HPDE6-E6E7 (cell line): ENCODE results near the gene PKP4.
"Not testable (repeated sequence)": the region's sequence is repeated elsewhere in the genome, so short reads cannot be mapped to it uniquely, and the experiment has no call there.

Experiments used
- DNase-seq: peaks from one replicate; pipeline ENCODE4 v3.0.0; 2011; ENCODE audit warnings: missing footprints; ENCODE audit errors: extremely low spot score

PKP4 gene, protein sequence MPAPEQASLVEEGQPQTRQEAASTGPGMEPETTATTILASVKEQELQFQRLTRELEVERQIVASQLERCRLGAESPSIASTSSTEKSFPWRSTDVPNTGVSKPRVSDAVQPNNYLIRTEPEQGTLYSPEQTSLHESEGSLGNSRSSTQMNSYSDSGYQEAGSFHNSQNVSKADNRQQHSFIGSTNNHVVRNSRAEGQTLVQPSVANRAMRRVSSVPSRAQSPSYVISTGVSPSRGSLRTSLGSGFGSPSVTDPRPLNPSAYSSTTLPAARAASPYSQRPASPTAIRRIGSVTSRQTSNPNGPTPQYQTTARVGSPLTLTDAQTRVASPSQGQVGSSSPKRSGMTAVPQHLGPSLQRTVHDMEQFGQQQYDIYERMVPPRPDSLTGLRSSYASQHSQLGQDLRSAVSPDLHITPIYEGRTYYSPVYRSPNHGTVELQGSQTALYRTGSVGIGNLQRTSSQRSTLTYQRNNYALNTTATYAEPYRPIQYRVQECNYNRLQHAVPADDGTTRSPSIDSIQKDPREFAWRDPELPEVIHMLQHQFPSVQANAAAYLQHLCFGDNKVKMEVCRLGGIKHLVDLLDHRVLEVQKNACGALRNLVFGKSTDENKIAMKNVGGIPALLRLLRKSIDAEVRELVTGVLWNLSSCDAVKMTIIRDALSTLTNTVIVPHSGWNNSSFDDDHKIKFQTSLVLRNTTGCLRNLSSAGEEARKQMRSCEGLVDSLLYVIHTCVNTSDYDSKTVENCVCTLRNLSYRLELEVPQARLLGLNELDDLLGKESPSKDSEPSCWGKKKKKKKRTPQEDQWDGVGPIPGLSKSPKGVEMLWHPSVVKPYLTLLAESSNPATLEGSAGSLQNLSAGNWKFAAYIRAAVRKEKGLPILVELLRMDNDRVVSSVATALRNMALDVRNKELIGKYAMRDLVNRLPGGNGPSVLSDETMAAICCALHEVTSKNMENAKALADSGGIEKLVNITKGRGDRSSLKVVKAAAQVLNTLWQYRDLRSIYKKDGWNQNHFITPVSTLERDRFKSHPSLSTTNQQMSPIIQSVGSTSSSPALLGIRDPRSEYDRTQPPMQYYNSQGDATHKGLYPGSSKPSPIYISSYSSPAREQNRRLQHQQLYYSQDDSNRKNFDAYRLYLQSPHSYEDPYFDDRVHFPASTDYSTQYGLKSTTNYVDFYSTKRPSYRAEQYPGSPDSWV

DNA sequence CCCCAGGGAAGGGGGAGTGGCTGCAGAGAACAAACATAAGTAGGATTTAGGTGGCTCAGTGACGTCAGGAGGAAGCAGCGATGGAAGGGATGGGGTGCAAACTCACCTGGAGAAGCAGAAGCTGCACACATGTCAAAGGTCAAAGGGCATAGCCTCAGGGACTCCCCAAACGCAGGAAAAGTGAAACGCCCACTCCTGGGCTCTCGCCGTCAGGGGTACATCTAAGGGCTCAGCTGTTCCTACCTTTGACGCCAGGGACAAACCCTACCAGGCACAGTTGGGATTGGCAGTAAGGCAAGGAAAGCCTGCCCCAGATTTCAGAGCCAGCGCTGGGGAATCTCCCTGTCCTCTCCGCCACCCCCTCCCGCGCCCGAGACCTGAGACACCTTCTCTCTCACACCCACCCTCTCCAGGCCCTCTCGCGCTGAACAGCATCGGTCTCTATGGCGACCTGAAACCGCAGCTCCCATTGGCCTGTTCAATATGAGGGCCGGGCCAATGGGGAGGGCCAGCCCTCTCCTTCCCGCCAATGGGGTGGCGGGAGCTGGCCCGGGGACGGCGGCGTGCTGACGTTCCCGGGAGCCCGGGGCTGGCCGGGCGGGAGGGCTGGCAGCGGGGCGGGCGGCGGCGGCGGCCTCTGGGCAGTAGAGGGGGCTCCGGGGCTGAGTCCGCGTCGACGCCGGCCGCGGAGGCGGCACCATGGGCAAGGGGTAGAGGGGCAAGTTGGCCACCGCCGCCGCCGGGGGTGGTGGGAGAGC lies at the start of gene PKP4, which contains the start of gene CCDC148:
PKP4 (plus strand) TSS at position 644 of the 758 bp plus-strand sequence. CDS start 76,233 bp downstream, outside the sequence.
CCDC148 (minus strand) TSS at position 445 of the 758 bp plus-strand sequence; CDS start at position 131, 314 bp downstream.
- peak; percentile 90 for DNase-seq

DNA sequence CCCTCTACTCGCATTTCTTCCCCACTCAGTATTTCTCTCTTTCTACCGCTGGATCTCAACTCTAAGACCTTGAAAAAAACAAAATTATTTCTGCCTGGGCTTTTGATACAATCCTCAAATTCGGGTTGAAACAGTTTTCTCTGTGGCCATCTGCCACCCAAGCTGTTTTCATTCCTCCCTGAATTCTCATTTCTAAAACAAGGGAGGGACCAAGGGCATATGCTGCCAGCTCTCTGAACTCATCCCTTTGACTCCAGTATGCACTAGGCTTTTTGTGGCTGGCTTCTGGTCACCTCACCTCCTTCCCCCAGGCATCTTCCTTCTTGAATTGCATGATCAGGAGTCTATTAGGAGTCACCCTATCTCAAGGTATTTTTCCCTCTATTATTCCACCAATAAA lies 49.7 kb upstream of the PKP4 start:
- DNase-seq, result no peak

DNA sequence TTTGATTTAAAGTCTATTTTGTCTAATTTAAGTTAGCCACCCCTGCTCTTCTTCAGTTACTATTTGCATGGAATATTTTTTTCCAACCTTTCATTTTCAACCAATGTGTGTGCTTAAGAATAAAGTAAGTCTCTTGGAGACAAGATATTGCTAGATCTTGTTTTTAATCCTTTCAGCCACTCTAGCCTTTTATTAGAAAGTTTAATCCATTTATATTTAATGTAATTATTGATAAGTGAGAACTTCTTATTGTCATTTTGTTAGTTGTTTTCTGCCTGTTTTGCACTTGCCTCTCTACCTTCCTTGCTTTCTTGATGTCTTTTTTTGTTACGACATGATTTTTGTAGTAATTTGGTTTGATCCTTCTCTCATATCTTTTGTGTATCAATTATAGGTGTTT lies 46.6 kb upstream of the PKP4 start:
- no peak for DNase-seq

DNA sequence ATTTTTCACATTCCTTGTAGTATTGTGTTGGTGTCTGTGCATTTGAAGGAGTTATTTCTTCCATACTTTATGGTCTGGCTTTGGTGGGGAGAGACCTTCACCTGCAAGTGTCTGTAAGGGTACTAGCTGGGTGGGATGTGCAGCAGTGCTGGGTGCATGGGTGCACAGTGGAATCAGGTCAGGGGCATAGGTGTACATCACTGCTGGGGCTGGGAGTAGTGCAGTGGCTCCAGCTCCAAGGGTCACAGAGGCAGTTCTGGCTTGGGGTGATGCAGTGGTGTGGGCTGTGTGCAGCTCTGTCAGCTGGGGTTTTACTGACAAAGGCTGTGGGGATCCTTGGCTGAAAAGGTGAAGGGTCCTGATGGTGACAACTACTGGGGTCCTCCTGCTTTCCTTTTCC lies 45.0 kb upstream of the PKP4 start:
- DNase-seq, result no peak

DNA sequence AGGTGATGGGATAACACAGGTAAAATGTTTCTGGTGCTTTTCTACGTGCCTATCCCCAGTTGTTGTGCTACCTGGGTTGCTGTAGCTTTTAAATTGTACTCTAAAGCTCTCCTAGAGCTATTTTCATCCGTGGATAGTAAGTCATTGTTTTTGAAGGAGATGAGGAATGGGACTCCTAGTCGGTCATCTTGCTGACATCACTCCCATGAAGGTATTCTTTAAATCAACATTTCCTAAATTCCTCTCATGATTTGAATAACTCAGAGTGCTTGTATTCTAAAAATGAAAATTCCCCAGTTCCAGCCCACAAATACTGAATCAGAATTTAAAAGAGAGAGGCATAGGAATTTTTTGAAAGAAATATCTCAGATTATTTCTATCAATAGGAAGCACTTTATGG lies 44.5 kb upstream of the PKP4 start:
- DNase-seq, result no peak

DNA sequence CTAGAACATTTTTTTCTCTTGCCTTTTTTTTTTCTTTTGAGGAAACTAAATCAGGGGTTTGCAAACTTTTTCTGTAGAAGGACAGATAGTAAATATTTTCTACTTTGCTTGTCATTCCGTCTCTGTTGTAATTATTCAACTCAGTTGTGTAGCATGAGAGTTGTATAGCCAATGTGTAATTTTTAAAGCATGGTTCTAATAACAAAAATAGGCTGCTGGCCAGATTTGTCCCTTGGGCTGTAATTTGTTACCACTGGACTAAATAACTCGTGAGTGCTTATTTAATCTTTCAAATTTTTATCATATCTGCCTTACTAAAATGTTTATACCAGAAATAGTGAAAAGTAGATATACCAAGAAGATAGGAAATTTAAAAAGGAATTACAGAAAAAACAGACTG lies 43.2 kb upstream of the PKP4 start:
- DNase-seq, result no peak

DNA sequence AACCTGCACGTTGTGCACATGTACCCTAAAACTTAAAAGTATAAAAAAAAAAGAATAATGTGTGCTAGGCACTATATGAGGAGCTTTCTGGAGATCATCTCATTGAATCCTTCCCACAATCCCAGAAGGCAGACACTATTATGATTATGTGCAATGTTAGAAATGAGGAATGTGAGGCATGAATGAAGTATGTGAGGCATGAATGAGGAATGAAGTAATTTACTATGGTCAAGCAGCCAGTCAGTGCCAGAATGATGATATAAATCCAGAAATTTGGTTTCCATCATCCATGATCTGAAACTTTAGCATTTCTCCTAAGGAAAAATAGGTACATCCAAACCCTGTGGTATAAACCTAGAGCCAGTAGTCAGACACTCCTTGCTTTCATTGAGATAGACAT lies 42.2 kb upstream of the PKP4 start:
- no peak for DNase-seq

DNA sequence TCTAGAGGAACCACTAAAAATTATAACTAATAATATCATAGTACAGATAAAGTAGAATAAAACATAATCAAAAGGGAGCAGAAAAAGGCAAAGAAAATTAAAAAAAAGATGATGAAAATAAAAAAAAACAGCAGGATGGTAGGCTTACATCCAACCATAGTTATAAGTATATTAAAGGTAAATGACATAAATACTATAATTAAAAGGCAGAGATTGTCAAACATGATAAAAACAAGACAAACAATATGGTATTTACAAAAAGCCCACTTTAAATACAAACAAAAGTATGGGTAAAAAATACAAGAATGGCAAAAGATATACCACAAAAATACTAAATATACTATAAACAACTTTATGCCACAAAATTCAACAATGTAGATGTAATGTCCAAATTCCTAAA lies 24.6 kb upstream of the PKP4 start:
- no peak for DNase-seq

DNA sequence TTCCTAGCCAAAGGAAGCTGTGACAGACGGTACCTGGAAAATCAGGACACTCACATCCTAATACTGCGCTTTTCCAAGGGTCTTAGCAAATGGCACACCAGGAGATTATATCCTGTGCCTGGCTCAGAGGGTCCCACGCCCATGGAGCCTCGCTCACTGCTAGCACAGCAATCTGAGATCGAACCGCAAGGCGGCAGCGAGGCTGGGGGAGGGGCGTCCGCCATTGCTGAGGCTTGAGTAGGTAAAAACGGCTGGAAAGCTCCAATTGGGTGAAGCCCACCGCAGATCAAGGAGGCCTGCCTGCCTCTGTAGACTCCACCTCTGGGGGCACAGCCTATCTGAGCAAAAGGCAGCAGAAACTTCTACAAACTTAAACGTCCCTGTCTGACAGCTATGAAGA lies 23.0 kb upstream of the PKP4 start:
- DNase-seq, result not testable (repeated sequence)

DNA sequence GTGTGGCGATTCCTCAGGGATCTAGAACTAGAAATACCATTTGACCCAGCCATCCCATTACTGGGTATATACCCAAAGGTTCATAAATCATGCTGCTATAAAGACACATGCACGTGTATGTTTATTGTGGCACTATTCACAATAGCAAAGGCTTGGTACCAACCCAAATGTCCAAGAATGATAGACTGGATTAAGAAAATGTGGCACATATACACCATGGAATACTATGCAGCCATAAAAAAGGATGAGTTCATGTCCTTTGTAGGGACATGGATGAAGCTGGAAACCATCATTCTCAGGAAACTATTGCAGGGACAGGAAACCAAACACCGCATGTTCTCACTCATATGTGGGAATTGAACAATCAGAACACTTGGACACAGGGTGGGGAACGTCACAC lies 17.7 kb upstream of the PKP4 start:
- DNase-seq, result not testable (repeated sequence)

DNA sequence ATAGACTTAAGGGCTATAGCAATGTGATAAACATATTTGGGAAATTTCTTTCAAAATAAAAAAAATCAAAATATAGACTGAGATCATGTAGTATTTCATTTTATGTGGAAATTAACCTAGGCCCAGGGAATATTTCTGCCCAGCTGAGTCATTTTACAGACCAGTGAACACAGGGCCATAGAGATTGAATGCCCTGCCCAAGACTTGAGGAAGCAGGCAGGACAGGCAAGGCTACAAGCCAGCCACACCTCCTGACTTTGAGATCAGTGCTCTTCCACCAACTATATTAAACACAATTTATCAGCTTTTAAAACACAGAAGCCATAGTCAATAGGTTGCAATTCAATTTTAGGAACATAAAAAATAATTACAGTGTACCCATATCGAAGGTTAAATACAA lies 13.1 kb upstream of the PKP4 start:
- DNase-seq, result no peak

DNA sequence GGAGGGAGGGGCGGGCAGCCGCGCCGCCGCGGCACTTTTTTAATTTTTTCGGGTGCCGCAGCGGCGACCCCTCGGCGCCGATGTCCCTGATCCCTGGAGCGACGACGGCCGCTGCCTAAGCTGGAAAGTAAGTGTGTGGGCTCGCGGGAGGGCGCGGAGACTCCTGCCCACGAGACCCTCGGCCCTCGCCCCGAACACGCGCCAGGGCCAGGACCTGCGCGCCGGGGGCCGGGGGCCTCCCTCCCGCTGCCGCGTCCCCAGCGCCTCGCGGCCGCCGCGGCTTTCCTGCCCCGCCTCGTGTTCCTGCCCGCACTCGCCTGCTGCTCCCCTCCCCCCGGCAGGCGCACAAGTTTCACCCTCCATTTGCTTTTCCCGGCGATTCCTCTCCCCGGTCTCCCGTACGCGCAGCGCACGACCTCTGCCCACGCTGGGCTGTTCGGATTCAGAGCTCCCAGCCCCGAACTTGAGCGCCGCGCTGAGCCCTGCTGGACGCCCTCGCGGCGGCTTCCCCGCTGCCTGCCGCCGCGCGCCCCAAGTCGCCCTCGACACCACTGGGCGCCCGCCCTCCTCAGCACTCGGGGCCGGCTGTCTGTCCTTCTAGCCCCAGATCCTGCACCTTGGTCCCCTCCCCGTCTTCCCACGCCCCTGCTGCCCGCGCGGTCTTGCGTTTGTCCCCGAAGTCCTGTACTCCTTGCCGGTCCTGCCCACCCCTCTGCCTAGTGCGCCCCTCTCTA lies 507 bp downstream of the PKP4 start:
- DNase-seq, result peak; percentile 51

DNA sequence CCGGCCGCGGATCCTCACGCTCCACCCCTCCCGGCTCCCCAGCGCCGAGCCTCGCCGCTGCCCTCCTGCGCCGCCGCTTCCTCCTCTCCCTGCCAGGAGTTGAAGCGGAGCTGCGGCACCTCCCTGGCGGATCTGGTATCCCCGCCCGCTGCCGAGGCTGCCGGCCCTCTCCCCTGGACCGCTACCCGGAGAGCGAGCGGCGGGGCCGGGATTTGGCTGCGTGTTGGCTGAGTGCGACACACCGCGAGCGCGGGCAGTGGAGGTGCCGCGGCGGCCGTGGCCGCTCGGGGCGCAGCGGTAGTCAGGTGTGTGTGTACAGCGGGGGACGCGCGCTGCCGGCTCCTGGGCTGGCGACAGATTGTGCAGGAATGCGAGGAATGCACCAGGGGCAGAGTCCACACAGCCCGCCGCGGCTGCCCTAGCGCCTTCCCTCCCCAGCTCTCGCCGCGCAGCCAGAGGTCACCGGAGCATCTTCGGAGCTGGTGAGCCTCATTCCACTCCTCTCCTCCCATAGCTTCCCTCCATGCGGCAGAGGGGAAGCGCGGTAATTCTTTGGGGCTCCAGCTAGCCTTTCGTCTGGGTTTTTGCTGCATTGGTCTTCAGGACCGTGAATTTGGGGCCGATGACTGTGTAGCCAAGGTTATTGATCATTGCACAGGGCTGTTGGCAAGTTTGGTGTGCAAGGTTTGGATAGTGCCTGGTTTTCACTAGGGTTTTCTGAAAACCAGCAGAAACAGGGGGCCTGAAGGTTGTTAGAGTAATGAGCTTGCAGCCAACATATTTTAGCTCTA lies 1.3 kb downstream of the PKP4 start:
- peak; percentile 44 for DNase-seq

DNA sequence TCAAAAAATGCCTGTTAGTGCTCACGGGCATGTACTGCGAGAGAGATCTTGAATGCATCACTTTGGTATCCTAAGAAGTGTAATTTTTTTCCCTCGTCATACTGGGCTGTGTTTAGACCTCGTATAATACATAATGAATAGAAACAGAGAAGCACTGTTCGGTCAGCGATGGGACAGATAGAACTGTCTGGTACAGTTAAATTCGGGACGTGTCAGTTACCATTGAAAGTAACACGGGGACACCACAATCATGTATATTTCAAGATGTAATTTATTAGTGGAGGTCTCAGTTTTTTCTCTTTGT lies 1.8 kb downstream of the PKP4 start:
- DNase-seq, result no peak

DNA sequence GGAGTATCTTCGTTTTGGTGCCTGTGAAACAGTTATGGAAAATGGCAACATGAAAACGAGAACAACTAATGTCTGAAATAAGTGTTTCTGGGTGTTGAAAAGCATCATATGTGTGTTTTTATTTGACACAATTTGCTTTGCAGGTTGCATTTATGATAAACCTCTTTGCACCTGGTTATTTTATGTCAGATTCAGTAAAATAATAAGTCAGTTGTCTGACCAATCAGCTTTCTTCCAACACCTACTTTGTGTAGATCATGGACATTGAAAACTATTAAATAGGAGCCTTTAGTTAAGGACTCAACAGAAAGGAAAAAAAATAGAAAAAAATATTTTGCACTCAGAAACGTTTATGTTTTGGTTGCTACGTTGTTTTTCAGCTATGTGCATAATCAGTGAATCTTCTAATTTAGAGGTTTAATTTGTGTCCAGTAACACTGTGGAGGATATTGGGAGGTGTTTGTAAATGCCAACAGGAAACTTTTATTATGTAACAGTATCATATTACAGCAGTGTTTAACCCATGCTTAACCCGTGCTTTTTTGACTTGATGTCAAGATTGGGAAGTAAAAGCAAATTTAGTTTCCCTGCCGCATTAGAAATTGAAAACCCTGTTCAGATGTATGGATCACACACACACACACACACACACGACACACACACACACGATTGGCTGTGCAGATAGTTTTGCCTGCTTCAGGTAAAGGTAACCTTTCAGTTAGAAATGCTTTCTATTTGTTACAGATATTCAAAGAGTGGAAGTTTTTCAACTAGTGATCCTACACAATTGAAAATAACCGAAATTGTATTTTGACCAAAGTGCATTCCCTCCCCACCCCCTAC lies 2.6 kb downstream of the PKP4 start:
- DNase-seq, result no peak

DNA sequence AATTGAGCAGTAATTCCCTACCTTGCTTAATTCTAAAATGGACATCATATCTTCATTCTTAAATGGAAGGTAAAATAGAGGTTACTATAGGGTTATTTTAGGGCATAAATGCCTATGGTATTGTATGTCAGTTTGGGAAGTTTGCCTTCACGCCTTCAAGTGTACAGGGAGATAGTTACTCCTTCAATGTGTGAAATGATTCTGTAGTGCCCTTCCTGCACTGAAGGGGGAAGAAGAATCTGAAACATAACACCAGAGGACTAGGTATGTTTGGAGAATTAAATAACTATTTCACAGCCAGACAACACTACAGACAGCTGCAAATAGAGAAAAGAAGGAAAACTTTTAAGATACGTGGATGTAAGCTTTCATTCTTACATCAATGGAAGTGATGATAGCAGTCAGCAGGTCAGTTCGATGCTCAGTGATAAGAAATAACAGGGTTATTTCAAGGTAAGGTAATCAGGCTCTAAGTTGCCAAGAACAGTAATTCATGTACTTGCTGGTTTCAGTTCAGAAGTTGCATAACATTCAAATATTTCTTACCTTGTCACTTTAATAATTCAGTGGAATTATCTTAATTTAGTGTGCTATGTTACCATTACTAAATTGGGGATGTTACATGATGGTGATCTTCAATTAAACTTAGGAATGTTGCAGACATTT lies 4.0 kb downstream of the PKP4 start:
- no peak for DNase-seq

DNA sequence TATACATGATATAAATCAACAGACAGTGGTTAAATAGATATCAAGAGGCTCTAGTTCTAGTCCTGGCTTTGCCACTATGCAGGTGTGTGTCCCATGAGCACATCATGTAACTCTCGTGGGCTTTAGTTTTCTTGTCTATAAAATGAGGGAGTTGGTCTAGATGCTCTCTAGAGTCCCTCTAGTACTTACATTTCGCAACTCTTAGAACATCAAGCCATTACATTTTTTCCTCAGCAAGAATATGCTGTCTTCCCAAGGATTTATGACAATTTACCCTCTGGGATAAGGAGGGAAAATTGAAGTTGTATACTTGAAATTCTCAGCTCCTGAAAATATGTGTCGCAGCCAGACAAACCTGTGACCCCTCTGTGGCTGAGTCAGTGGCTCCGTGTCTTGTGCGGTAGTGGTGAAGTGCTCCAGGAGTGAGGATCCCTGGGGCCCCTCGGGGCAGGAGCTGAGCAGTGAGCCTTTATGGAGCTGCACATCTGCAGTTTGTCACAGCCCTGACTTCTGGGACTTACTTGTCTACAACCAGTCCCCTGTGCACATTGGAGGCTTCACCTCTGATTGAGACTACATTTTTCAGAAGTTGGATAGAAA lies 6.8 kb downstream of the PKP4 start:
- no peak for DNase-seq
